ENCODE data around the gene LCE3C. TPM values are rescaled to one million over a fixed set of nuclear protein-coding genes. Genes with fewer than 3 reads are reported as not detected.

The LCE3C gene
- total and polyA plus RNA-seq, 2 donors (not counting 3 experiments of a cell fraction or from before 2014, with no cell fraction given), result not detected

GRCh38 chr1:152582647-152583046 lies 17.4 kb upstream of the LCE3C start:
- H4K20me1 ChIP-seq (replicated peaks; ENCODE audit: control insufficient read depth, extremely low read depth, insufficient read depth, low read length), result no peaks in the 10 kb centered on the region
- peaks cover 2% of the 10 kb centered on the region for H3K9me3 ChIP-seq (replicated peaks; ENCODE audit: control insufficient read depth, insufficient read depth, low read length)
- no peak overlapping the region for H3K4me3 ChIP-seq (replicated peaks in 1 of 3; ENCODE audit: insufficient read depth in 1 of 3, low read depth in 1 of 3, low read length in 3 of 3)
- H3K27ac ChIP-seq (ENCODE audit: insufficient read depth, low read depth, low read length), result no peak overlapping the region
- H3K27me3 ChIP-seq (ENCODE audit: control insufficient read depth in 2 of 2, insufficient read depth in 2 of 2, low read length in 2 of 2), result no peaks in the 10 kb centered on the region
- H3K9me1 ChIP-seq (replicated peaks; ENCODE audit: control insufficient read depth, extremely low read depth, insufficient read depth, low read length), result no peaks in the 10 kb centered on the region
- H3K36me3 ChIP-seq (ENCODE audit: control insufficient read depth in 2 of 2, extremely low read depth in 1 of 2, insufficient read depth in 2 of 2, low read length in 2 of 2), result no peaks in the 10 kb centered on the region
- no TSS peak for BruUV-seq (replicated peaks)
- TF ChIP-seq MAX (IDR thresholded peaks at IDR 0.05; ENCODE audit: insufficient read depth, insufficient read length) (no peak), FOS (IDR thresholded peaks at IDR 0.05; ENCODE audit: borderline replicate concordance, insufficient read depth, low read length) (no peak), JUN (IDR thresholded peaks at IDR 0.05; ENCODE audit: borderline replicate concordance, insufficient read depth, insufficient read length, low read depth) (no peak), MYC (IDR thresholded peaks at IDR 0.05; ENCODE audit: low read depth, low read length) (no peak), POLR2AphosphoS5 (IDR thresholded peaks at IDR 0.05; ENCODE audit: insufficient read depth, low read depth, low read length) (no peak), POLR2A (IDR thresholded peaks at IDR 0.05; ENCODE audit: low read depth, low read length) (no peak), GATA2 (IDR thresholded peaks at IDR 0.05; ENCODE audit: insufficient read depth, insufficient read length, low read depth, low read length) (no peak), EZH2 (IDR thresholded peaks at IDR 0.05; ENCODE audit: borderline replicate concordance, low read depth, low read length, severe bottlenecking) (no peak), CTCF (IDR thresholded peaks at IDR 0.05; ENCODE audit: extremely low read depth in 1 of 2, insufficient read depth in 1 of 2, low read depth in 1 of 2, low read length in 2 of 2) (no peak)
- no peak overlapping the region for H2AFZ ChIP-seq (ENCODE audit: low read depth, low read length)
- H3K4me1 ChIP-seq (ENCODE audit: control insufficient read depth, extremely low read depth, insufficient read depth, low read length), result no peaks in the 10 kb centered on the region
- ChIA-PET CTCF (no interaction called here), POLR2A (no interaction called here)
- dilution Hi-C loops (cut with MboI; ENCODE audit: extremely low pct_ligation_motif_present, low sequenced_read_pairs) (no loop called here), intact Hi-C loops (cut with micrococcal nuclease) (no loop called here)
- H3K79me2 ChIP-seq (ENCODE audit: control insufficient read depth, insufficient read depth, low read length), result no peaks in the 10 kb centered on the region
- DNase-seq (ENCODE audit: low read depth, low spot score) (no peak), FAIRE-seq (no peak)
- no peak overlapping the region for H3K4me2 ChIP-seq (ENCODE audit: insufficient read depth, low read length)
- no peak overlapping the region for H3K9ac ChIP-seq (replicated peaks; ENCODE audit: extremely low read depth, insufficient read depth, low read length)

Data from endothelial cell of umbilical vein (primary cell).